H1 (cell line): ENCODE data around the gene MDFIC2. TPM values are rescaled to one million over a fixed set of nuclear protein-coding genes. Genes with fewer than 3 reads are reported as not detected.

ENCODE experiments used
- CTCF ChIA-PET: fragments of 300-600 bp; sonication (Branson Sonifier 250); formaldehyde crosslinking; loops from one replicate; lab custom pipeline; 2021; ENCODE audit not compliant: partially characterized antibody; lab: Charles Lee
- POLR2A ChIA-PET: fragments of 300-600 bp; sonication (Branson Sonifier 250); formaldehyde crosslinking; loops from one replicate; lab custom pipeline; 2021; ENCODE audit warnings: inconsistent platforms; ENCODE audit not compliant: partially characterized antibody; lab: Charles Lee
- DNase-seq, 2 experiments: peaks; one replicate each; pipeline versions ENCODE4 v3.0.0 to v3.0.0-alpha.2; 2010 to 2022; ENCODE audit warnings: low spot score in 2 of 2, low read depth in 1 of 2, mixed read lengths in 1 of 2
- FAIRE-seq: peaks from 2 replicates; lab custom pipeline; 2011; peaks lifted over from hg19 to GRCh38; lab: Jason Lieb, UNC
- H2AFZ ChIP-seq: 2 replicates; pipeline ENCODE4 v1.8.1; 2012; ENCODE audit warnings: low read length, inconsistent platforms
- H2AK5ac ChIP-seq: 2 replicates; pipeline ENCODE4 v1.6.1; 2013; ENCODE audit warnings: low read depth, low read length
- H2BK120ac ChIP-seq: replicated peaks from 2 replicates; pipeline ENCODE3; 2013; ENCODE audit warnings: low read depth, low read length, inconsistent platforms
- H2BK12ac ChIP-seq: 2 replicates; pipeline ENCODE4 v1.6.1; 2013; ENCODE audit warnings: low read depth, low read length
- H2BK15ac ChIP-seq: 2 replicates; pipeline ENCODE4 v1.6.1; 2013; ENCODE audit warnings: low read length
- H2BK20ac ChIP-seq: 2 replicates; pipeline ENCODE4 v1.6.1; 2013; ENCODE audit warnings: low read length
- H2BK5ac ChIP-seq: 2 replicates; pipeline ENCODE4 v1.6.1; 2013; ENCODE audit warnings: low read depth, low read length
- H3K14ac ChIP-seq: 2 replicates; pipeline ENCODE4 v1.6.1; 2013; ENCODE audit warnings: inconsistent platforms; ENCODE audit not compliant: insufficient read length
- H3K18ac ChIP-seq: 2 replicates; pipeline ENCODE4 v1.6.1; 2013; ENCODE audit warnings: low read length; ENCODE audit errors: extremely low read depth
- H3K23ac ChIP-seq: 2 replicates; pipeline ENCODE4 v1.6.1; 2013; ENCODE audit warnings: inconsistent platforms; ENCODE audit not compliant: insufficient read length
- H3K23me2 ChIP-seq: 2 replicates; pipeline ENCODE4 v1.6.1; 2013; ENCODE audit warnings: low read depth, low read length
- H3K27ac ChIP-seq: 2 replicates; pipeline ENCODE4 v1.6.1; 2011; ENCODE audit warnings: low read depth, low read length, inconsistent platforms
- H3K27me3 ChIP-seq, 4 experiments: replicated peaks in 1 of 4; 1 replicate in 1 of 4; 2 replicates in 3 of 4; pipeline versions ENCODE4 v1.6.1 to v1.8.1; 2011 to 2013; ENCODE audit warnings: low read length in 3 of 4, mild to moderate bottlenecking in 3 of 4, inconsistent platforms in 2 of 4, mixed read lengths in 2 of 4, moderate library complexity in 1 of 4; ENCODE audit not compliant: control insufficient read depth in 3 of 4, insufficient read depth in 3 of 4; ENCODE audit errors: extremely low read depth in 1 of 4
- H3K36me3 ChIP-seq, 4 experiments: 2 replicates each; pipeline versions ENCODE4 v1.6.1 to v1.8.1; 2011 to 2013; ENCODE audit warnings: mild to moderate bottlenecking in 4 of 4, low read length in 3 of 4, moderate library complexity in 2 of 4, control low read depth in 1 of 4, inconsistent platforms in 1 of 4; ENCODE audit not compliant: insufficient read depth in 4 of 4, control insufficient read depth in 2 of 4
- H3K4ac ChIP-seq: replicated peaks from 2 replicates; pipeline ENCODE3; 2013; ENCODE audit warnings: low read length, low read depth, mixed read lengths, inconsistent platforms; ENCODE audit not compliant: insufficient read length
- H3K4me1 ChIP-seq, 4 experiments: replicated peaks in 1 of 4; 1 replicate in 1 of 4; 2 replicates in 3 of 4; pipeline versions ENCODE4 v1.6.1 to v1.8.1; 2011 to 2013; ENCODE audit warnings: low read length in 3 of 4, inconsistent platforms in 2 of 4, mixed read lengths in 1 of 4; ENCODE audit not compliant: insufficient read depth in 4 of 4, control insufficient read depth in 3 of 4
- H3K4me2 ChIP-seq, 2 experiments: 2 replicates each; pipeline versions ENCODE4 v1.6.1 to v1.8.1; 2011 to 2013; ENCODE audit warnings: low read depth in 2 of 2, low read length in 2 of 2, control low read depth in 1 of 2, inconsistent platforms in 1 of 2, mild to moderate bottlenecking in 1 of 2; ENCODE audit not compliant: insufficient read depth in 1 of 2
- H3K4me3 ChIP-seq, 4 experiments: fragments of 200-600, 300-600 bp in 1 of 4; sonication (generic), shearing (Covaris generic), sonication (Bioruptor Twin) in 1 of 4; 2 replicates each; pipeline versions ENCODE4 v1.5.1 to v1.8.1; 2011 to 2016; ENCODE audit warnings: low read length in 4 of 4, low read depth in 3 of 4, control low read depth in 2 of 4, inconsistent platforms in 2 of 4, mild to moderate bottlenecking in 2 of 4, mixed read lengths in 1 of 4, moderate library complexity in 1 of 4; ENCODE audit not compliant: insufficient read depth in 2 of 4; ENCODE audit errors: extremely low read depth in 1 of 4
- H3K56ac ChIP-seq: replicated peaks from 2 replicates; pipeline ENCODE3; 2013; ENCODE audit warnings: low read depth, mild to moderate bottlenecking, mixed read lengths, low read length, inconsistent platforms; ENCODE audit not compliant: insufficient read length
- H3K79me1 ChIP-seq: 2 replicates; pipeline ENCODE4 v1.6.1; 2013; ENCODE audit warnings: low read depth, low read length, control low read depth
- H3K79me2 ChIP-seq, 2 experiments: 2 replicates each; pipeline versions ENCODE4 v1.6.1 to v1.8.1; 2012 to 2013; ENCODE audit warnings: low read length in 2 of 2, mild to moderate bottlenecking in 2 of 2, inconsistent platforms in 1 of 2; ENCODE audit not compliant: insufficient read depth in 2 of 2, control insufficient read depth in 1 of 2
- H3K9ac ChIP-seq, 4 experiments: replicated peaks in 1 of 4; 1 replicate in 1 of 4; 2 replicates in 3 of 4; pipeline versions ENCODE4 v1.6.1 to v1.8.1; 2011 to 2013; ENCODE audit warnings: low read depth in 3 of 4, low read length in 3 of 4, control low read depth in 2 of 4, mild to moderate bottlenecking in 2 of 4, moderate library complexity in 2 of 4, inconsistent platforms in 1 of 4; ENCODE audit errors: extremely low read depth in 1 of 4
- H3K9me3 ChIP-seq, 2 experiments: 2 replicates each; pipeline versions ENCODE4 v1.6.1 to v1.8.1; 2012 to 2013; ENCODE audit warnings: mild to moderate bottlenecking in 2 of 2, moderate library complexity in 2 of 2, control low read depth in 1 of 2, inconsistent platforms in 1 of 2, low read depth in 1 of 2, low read length in 1 of 2, mixed read lengths in 1 of 2; ENCODE audit not compliant: insufficient read depth in 2 of 2
- H4K20me1 ChIP-seq, 2 experiments: replicated peaks in 1 of 2; 2 replicates each; pipeline versions ENCODE3 to v1.8.1; 2011 to 2013; ENCODE audit warnings: inconsistent platforms in 2 of 2, low read length in 2 of 2, mild to moderate bottlenecking in 1 of 2; ENCODE audit not compliant: insufficient read depth in 2 of 2, control insufficient read depth in 1 of 2
- H4K5ac ChIP-seq: 2 replicates; pipeline ENCODE4 v1.6.1; 2013; ENCODE audit warnings: low read length, low read depth, mixed read lengths, inconsistent platforms; ENCODE audit not compliant: insufficient read length
- H4K8ac ChIP-seq: 2 replicates; pipeline ENCODE4 v1.8.0; 2013; ENCODE audit warnings: mild to moderate bottlenecking, moderate library complexity, low read length, inconsistent platforms; ENCODE audit not compliant: insufficient read depth; ENCODE audit errors: extremely low read depth
- H4K91ac ChIP-seq: replicated peaks from 2 replicates; pipeline ENCODE3; 2013; ENCODE audit warnings: low read length, mixed read lengths, inconsistent platforms; ENCODE audit not compliant: insufficient read length
- E2F6 ChIP-seq: IDR thresholded peaks from 2 replicates; pipeline ENCODE4 v1.6.1; 2012; ENCODE audit warnings: inconsistent platforms
- FOSL1 ChIP-seq: IDR thresholded peaks from 2 replicates; pipeline ENCODE4 v1.6.1; 2011; ENCODE audit warnings: mild to moderate bottlenecking, low read depth, low read length, moderate library complexity; ENCODE audit not compliant: insufficient read depth
- GABPA ChIP-seq: IDR thresholded peaks from 2 replicates; pipeline ENCODE4 v1.6.1; 2011; ENCODE audit warnings: mild to moderate bottlenecking, low read length, moderate library complexity, borderline replicate concordance; ENCODE audit not compliant: insufficient read depth
- GTF2F1 ChIP-seq: IDR thresholded peaks from 2 replicates; pipeline ENCODE4 v1.6.1; 2012; ENCODE audit warnings: low read depth, low read length, improper control_type of control experiment, borderline replicate concordance
- KDM4A ChIP-seq: IDR thresholded peaks from one replicate; pipeline ENCODE4 v1.7.1; 2012; ENCODE audit warnings: low read depth, mild to moderate bottlenecking, moderate library complexity, low read length, inconsistent platforms; ENCODE audit not compliant: severe bottlenecking
- MAFK ChIP-seq: IDR thresholded peaks from 2 replicates; pipeline ENCODE4 v1.6.1; 2012; ENCODE audit warnings: low read depth, mild to moderate bottlenecking, improper control_type of control experiment, low read length
- POLR2AphosphoS5 ChIP-seq: IDR thresholded peaks from 2 replicates; pipeline ENCODE4 v1.6.1; 2011; ENCODE audit warnings: low read depth, low read length
- RXRA ChIP-seq: IDR thresholded peaks from 2 replicates; pipeline ENCODE4 v1.6.1; 2011; ENCODE audit warnings: low read depth, mild to moderate bottlenecking, low read length, moderate library complexity; ENCODE audit not compliant: insufficient read depth
- SIRT6 ChIP-seq: IDR thresholded peaks from one replicate; pipeline ENCODE4 v1.7.1; 2012; ENCODE audit warnings: low read length, inconsistent platforms
- SP1 ChIP-seq: IDR thresholded peaks from 2 replicates; pipeline ENCODE4 v1.6.1; 2011; ENCODE audit warnings: low read depth, low read length
- TAF1 ChIP-seq: IDR thresholded peaks from 2 replicates; pipeline ENCODE4 v1.6.1; 2011; ENCODE audit warnings: mild to moderate bottlenecking, low read depth, low read length
- WGBS, 2 experiments: shearing (Covaris generic) in 1 of 2; methylation state at CpG; one replicate each; pipeline versions ENCODE4 v1.1.6 to v1.1.7; 2013 to 2015; ENCODE audit warnings: low lambda C conversion rate in 2 of 2, mixed read lengths in 2 of 2, inconsistent platforms in 1 of 2, low coverage in 1 of 2, missing lambda C conversion rate in 1 of 2; ENCODE audit not compliant: insufficient replicate concordance in 2 of 2, insufficient coverage in 1 of 2, insufficient read length in 1 of 2; ENCODE audit errors: extremely low coverage in 1 of 2, missing lambda C conversion rate in 1 of 2; 5-methylcytosine and 5-hydroxymethylcytosine counted together
- polyA plus RNA-seq, 7 experiments: library from polyadenylated mRNA; depleted of rRNA in 3 of 7; stranded (reverse) in 5 of 7; unstranded in 2 of 7; fragments of >200 nt in 5 of 7; fragments of 200-250 nt in 2 of 7; gene quantifications; 1 replicate in 5 of 7; 2 replicates in 1 of 7; 4 replicates in 1 of 7; pipeline versions ENCODE4 v1.2.1 to v1.2.3, GENCODE V29; 2011 to 2013; ENCODE audit warnings: missing spikeins in 2 of 7, mixed read lengths in 2 of 7
- total RNA-seq: library from RNA; stranded (reverse); fragmentation: NEBNext Ultra II Directional; extraction: Animal tissue kit (Norgen Biotek cat#: 25700); gene quantifications from 2 replicates; pipeline ENCODE4 v1.2.1, GENCODE V29; 2021

The MDFIC2 gene
- total and polyA plus RNA-seq, 2 of the 8 experiments (the other 6 are each of a cell fraction or from before 2014, with no cell fraction given): not detected

GRCh38 chr3:70333080-70333479 lies 20.6 kb upstream of the MDFIC2 start:
- no peak overlapping the region for H2BK12ac ChIP-seq
- no peaks in the 10 kb centered on the region for H3K36me3 ChIP-seq
- no peak overlapping the region for H3K56ac ChIP-seq
- H3K18ac ChIP-seq: no peak overlapping the region
- POLR2A ChIA-PET: no interaction called here
- no peak overlapping the region for H3K9ac ChIP-seq
- no peak overlapping the region for H4K91ac ChIP-seq
- TF ChIP-seq MAFK (no peak), GABPA (no peak), GTF2F1 (no peak), POLR2AphosphoS5 (no peak), SP1 (no peak), SIRT6 (no peak), RXRA (no peak), E2F6 (no peak), TAF1 (no peak), KDM4A (no peak), FOSL1 (no peak)
- no peak overlapping the region for H4K8ac ChIP-seq
- H3K4me3 ChIP-seq: no peak overlapping the region
- H4K5ac ChIP-seq: no peak overlapping the region
- 90% methylated on average over 3 of the region's 3 CpGs; no CpG with 5 or more reads in 1 of the 2 experiments for WGBS, 2 experiments
- H2AK5ac ChIP-seq: no peak overlapping the region
- no peak overlapping the region for H3K4me2 ChIP-seq
- H2BK5ac ChIP-seq: no peak overlapping the region
- no peak overlapping the region for H3K23ac ChIP-seq
- no peak overlapping the region for H3K27ac ChIP-seq
- H2BK120ac ChIP-seq: no peak overlapping the region
- no peaks in the 10 kb centered on the region for H3K79me2 ChIP-seq
- H3K14ac ChIP-seq: no peak overlapping the region
- H2BK20ac ChIP-seq: no peak overlapping the region
- no peak overlapping the region for H2BK15ac ChIP-seq
- no peak overlapping the region for H2AFZ ChIP-seq
- CTCF ChIA-PET: no interaction called here
- FAIRE-seq (no peak), DNase-seq (no peak)
- no peak overlapping the region for H3K4ac ChIP-seq
- no peaks in the 10 kb centered on the region for H3K27me3 ChIP-seq
- no peaks in the 10 kb centered on the region for H3K4me1 ChIP-seq
- H3K79me1 ChIP-seq: no peaks in the 10 kb centered on the region
- no peaks in the 10 kb centered on the region for H4K20me1 ChIP-seq
- no peaks in the 10 kb centered on the region; a peak in 1 of 4 replicates for H3K9me3 ChIP-seq
- H3K23me2 ChIP-seq: no peaks in the 10 kb centered on the region
